ENCODE results near the gene STXBP1.
"Not testable (repeated sequence)": the region's sequence is repeated elsewhere in the genome, so short reads cannot be mapped to it uniquely, and the experiment has no call there.

- not testable (repeated sequence) for TF ChIP-seq CTCF (conservative IDR thresholded peaks at IDR 0.05; ENCODE audit: low read depth, low read length); EZH2 (IDR thresholded peaks at IDR 0.05; ENCODE audit: borderline replicate concordance, low read depth, low read length, poor library complexity, severe bottlenecking)
Observed at GRCh38 chr9:127584474-127584805, 27.6 kb upstream of the STXBP1 start.
